Measurements from ENCODE around the gene GHRL. TPM values are rescaled to one million over a fixed set of nuclear protein-coding genes. Genes with fewer than 3 reads are reported as not detected.

The GHRL gene
- total RNA-seq, 2 experiments from 2014 or later = 1.1 to 3.2 TPM

GRCh38 chr3:10331320-10331719, 38.6 kb upstream of the GHRL start:
- TF ChIP-seq CTCF (IDR thresholded peaks at IDR 0.05) = no peak
- ATAC-seq (ENCODE audit: poor library complexity) (no peak), DNase-seq (no peak)
- H3K27ac ChIP-seq (ENCODE audit: low read depth in 1 of 2, low read length in 2 of 2) = no peak overlapping the region
- H3K9me3 Mint-ChIP-seq = no peaks in the 10 kb centered on the region
- no peak overlapping the region for H3K4me3 ChIP-seq (ENCODE audit: low read length)
- intact Hi-C loops (cut with DNase I, micrococcal nuclease) = no loop called here
- no peaks in the 10 kb centered on the region for H3K9me3 ChIP-seq (ENCODE audit: control insufficient read depth in 1 of 2, insufficient read depth in 1 of 2, low read length in 2 of 2)
- no peak overlapping the region for H3K27ac Mint-ChIP-seq
- ChIA-PET CTCF (no interaction called here), POLR2A (no interaction called here)
- H3K4me3 Mint-ChIP-seq = no peak overlapping the region
- H3K36me3 Mint-ChIP-seq (ENCODE audit: low read depth) = no peaks in the 10 kb centered on the region
- no peaks in the 10 kb centered on the region for H3K36me3 ChIP-seq (ENCODE audit: insufficient read depth, low read length)
- H3K4me1 ChIP-seq (ENCODE audit: insufficient read depth, low read length) = peaks cover 6% of the 10 kb centered on the region
- peaks cover 23% of the 10 kb centered on the region for H3K27me3 Mint-ChIP-seq
- peaks cover 3 to 11% of the 10 kb centered on the region in 2 experiments for H3K27me3 ChIP-seq (ENCODE audit: control insufficient read depth in 1 of 2, insufficient read depth in 2 of 2, low read length in 2 of 2)
- no peaks in the 10 kb centered on the region for H3K4me1 Mint-ChIP-seq (ENCODE audit: low read depth)

- H3K27me3 ChIP-seq (ENCODE audit: control insufficient read depth in 1 of 2, insufficient read depth in 2 of 2, low read length in 2 of 2) = peaks cover 3 to 11% of the 10 kb centered on the region in 2 experiments
- DNase-seq (no peak), ATAC-seq (ENCODE audit: poor library complexity) (no peak)
- TF ChIP-seq CTCF (IDR thresholded peaks at IDR 0.05) = no peak
- Mint-ChIP-seq H3K9me3 (no peaks in the 10 kb centered on the region), H3K27me3 (peaks cover 23% of the 10 kb centered on the region), H3K27ac (no peak overlapping the region), H3K4me1 (ENCODE audit: low read depth) (no peaks in the 10 kb centered on the region), H3K36me3 (ENCODE audit: low read depth) (no peaks in the 10 kb centered on the region), H3K4me3 (no peak overlapping the region)
- intact Hi-C loops (cut with DNase I, micrococcal nuclease) = no loop called here
- no peak overlapping the region for H3K27ac ChIP-seq (ENCODE audit: low read depth in 1 of 2, low read length in 2 of 2)
- H3K4me3 ChIP-seq (ENCODE audit: low read length) = no peak overlapping the region
- no peaks in the 10 kb centered on the region for H3K9me3 ChIP-seq (ENCODE audit: control insufficient read depth in 1 of 2, insufficient read depth in 1 of 2, low read length in 2 of 2)
- no peaks in the 10 kb centered on the region for H3K36me3 ChIP-seq (ENCODE audit: insufficient read depth, low read length)
- CTCF ChIA-PET = no interaction called here
- POLR2A ChIA-PET = no interaction called here
- peaks cover 3% of the 10 kb centered on the region for H3K4me1 ChIP-seq (ENCODE audit: insufficient read depth, low read length)
Observed at GRCh38 chr3:10330319-10330718, 37.6 kb upstream of the GHRL start.

- H3K27me3 ChIP-seq (ENCODE audit: control insufficient read depth in 1 of 2, insufficient read depth in 2 of 2, low read length in 2 of 2) = peaks cover 3 to 11% of the 10 kb centered on the region in 2 experiments
- no peak for DNase-seq
- no peaks in the 10 kb centered on the region for H3K4me1 ChIP-seq (ENCODE audit: insufficient read depth, low read length)
- H3K4me1 Mint-ChIP-seq (ENCODE audit: low read depth) = no peaks in the 10 kb centered on the region
- intact Hi-C loops (cut with DNase I, micrococcal nuclease) = no loop called here
- ChIA-PET CTCF (no interaction called here), POLR2A (no interaction called here)
- no peak overlapping the region for H3K4me3 ChIP-seq (ENCODE audit: low read length)
- H3K36me3 ChIP-seq (ENCODE audit: insufficient read depth, low read length) = no peaks in the 10 kb centered on the region
- no peak overlapping the region for H3K27ac Mint-ChIP-seq
- no peak overlapping the region for H3K27ac ChIP-seq (ENCODE audit: low read depth in 1 of 2, low read length in 2 of 2)
- no peak overlapping the region for H3K4me3 Mint-ChIP-seq
- H3K9me3 ChIP-seq (ENCODE audit: control insufficient read depth in 1 of 2, insufficient read depth in 1 of 2, low read length in 2 of 2) = no peaks in the 10 kb centered on the region
- H3K36me3 Mint-ChIP-seq (ENCODE audit: low read depth) = no peaks in the 10 kb centered on the region
- H3K27me3 Mint-ChIP-seq = peaks cover 23% of the 10 kb centered on the region
- H3K9me3 Mint-ChIP-seq = no peaks in the 10 kb centered on the region
- no peak for TF ChIP-seq CTCF (IDR thresholded peaks at IDR 0.05)
- no peak for ATAC-seq (ENCODE audit: poor library complexity)
Observed at GRCh38 chr3:10329495-10330015, 36.8 kb upstream of the GHRL start.
